Upper lobe of right lung (tissue), 1 donor: ENCODE results near the gene IGSF21. TPM values are rescaled to one million over a fixed set of nuclear protein-coding genes. Genes with fewer than 3 reads are reported as not detected.

Experiments
- ATAC-seq: fragments of 200-7000 bp; cut with Tn5 transposase; one replicate; pipeline ENCODE4 v1.9.1; 2020; ENCODE audit warnings: mild to moderate bottlenecking, moderate library complexity
- DNase-seq: peaks from one replicate; pipeline ENCODE4 v3.0.0-alpha.2; 2020
- H3K27ac ChIP-seq: fragments of 200-600 bp; one replicate; pipeline ENCODE4 v1.8.0; 2022
- H3K27me3 ChIP-seq: fragments of 200-600 bp; one replicate; pipeline ENCODE4 v1.8.0; 2022; ENCODE audit warnings: mild to moderate bottlenecking
- H3K36me3 ChIP-seq: fragments of 200-600 bp; one replicate; pipeline ENCODE4 v1.8.0; 2022
- H3K4me1 ChIP-seq: fragments of 200-600 bp; one replicate; pipeline ENCODE4 v1.8.0; 2022
- H3K4me3 ChIP-seq: fragments of 200-600 bp; one replicate; pipeline ENCODE4 v1.8.0; 2022; ENCODE audit warnings: mild to moderate bottlenecking
- H3K9me3 ChIP-seq: fragments of 200-600 bp; one replicate; pipeline ENCODE4 v1.8.0; 2022
- intact Hi-C: fragments of 100-400 bp; cut with DNase I; formaldehyde crosslinking; loops from one replicate; pipeline ENCODE4 v1.11.0; 2022
- total RNA-seq: library from RNA; stranded (reverse); fragmentation: NEBNext Ultra II Directional; extraction: Animal tissue kit (Norgen Biotek cat#: 25700); gene quantifications from one replicate; pipeline ENCODE4 v1.2.1, GENCODE V29; 2021
- TF ChIP-seq, protein P1 (sequence below): fragments of 200-600 bp; IDR thresholded peaks from one replicate; pipeline ENCODE4 v1.8.0; 2022; ENCODE audit warnings: antibody characterized with exemption
- donor health status: DM: no; HTN: yes; CAD: no; lungs with severe emphysema.

IGSF21 gene
- total RNA-seq, 1 donor from 2014 or later, result 3.2 TPM

DNA sequence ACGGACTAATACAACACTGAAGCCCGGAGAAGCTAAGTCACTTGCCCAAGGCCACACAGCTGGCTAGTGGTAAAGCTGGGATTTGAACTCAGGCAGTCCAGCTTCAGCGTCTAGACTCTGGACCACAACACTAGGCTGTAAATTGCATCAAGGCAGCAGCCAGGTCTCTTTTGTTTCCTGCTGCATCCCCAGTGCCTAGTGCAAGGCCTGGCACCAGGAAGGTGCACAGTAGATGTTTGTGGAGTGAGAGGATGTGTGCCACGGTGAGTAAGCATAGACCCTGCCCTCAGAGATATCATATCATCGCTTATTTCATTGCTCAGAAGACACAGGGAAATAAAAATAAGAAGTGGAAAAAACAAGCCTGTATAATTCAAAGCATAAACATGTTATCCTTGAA lies 40.9 kb downstream of the IGSF21 start:
- no peak overlapping the region for H3K4me3 ChIP-seq
- H3K27me3 ChIP-seq, result no peaks in the 10 kb centered on the region
- H3K27ac ChIP-seq, result no peak overlapping the region
- intact Hi-C loops, result no loop called here
- no peaks in the 10 kb centered on the region for H3K36me3 ChIP-seq
- no peaks in the 10 kb centered on the region for H3K4me1 ChIP-seq
- H3K9me3 ChIP-seq, result no peaks in the 10 kb centered on the region
- ATAC-seq (no peak), DNase-seq (no peak)
- TF ChIP-seq, protein P1, sequence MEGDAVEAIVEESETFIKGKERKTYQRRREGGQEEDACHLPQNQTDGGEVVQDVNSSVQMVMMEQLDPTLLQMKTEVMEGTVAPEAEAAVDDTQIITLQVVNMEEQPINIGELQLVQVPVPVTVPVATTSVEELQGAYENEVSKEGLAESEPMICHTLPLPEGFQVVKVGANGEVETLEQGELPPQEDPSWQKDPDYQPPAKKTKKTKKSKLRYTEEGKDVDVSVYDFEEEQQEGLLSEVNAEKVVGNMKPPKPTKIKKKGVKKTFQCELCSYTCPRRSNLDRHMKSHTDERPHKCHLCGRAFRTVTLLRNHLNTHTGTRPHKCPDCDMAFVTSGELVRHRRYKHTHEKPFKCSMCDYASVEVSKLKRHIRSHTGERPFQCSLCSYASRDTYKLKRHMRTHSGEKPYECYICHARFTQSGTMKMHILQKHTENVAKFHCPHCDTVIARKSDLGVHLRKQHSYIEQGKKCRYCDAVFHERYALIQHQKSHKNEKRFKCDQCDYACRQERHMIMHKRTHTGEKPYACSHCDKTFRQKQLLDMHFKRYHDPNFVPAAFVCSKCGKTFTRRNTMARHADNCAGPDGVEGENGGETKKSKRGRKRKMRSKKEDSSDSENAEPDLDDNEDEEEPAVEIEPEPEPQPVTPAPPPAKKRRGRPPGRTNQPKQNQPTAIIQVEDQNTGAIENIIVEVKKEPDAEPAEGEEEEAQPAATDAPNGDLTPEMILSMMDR, result no peak

DNA sequence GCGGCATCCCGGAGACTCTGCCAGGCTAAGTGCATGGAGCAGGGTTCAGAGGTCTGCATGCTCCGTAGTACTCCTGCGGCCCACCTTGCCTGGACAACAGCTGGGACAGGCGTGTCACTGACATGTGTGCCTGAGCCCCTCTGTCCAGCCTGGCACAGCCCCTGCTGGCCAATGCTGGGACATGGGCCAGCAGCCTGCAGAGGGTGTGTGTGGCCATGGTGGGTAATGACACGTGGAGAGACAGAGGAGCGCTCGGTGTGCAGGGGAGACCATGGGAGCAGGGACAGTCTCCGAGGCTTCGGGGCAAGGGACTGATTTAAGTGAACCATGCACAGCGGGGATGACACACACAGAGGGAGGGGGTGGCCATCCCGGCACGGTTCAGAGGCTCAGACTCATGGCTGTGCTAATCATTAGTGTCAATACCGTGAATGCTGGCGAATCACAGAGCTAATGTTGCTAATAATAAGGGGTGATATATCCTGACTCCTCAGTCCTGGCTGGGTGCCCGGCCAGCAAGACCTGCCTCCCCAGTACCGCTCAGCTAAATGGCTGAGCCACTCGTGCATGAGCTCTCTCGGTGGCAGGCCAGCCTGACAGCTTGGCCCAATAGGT lies 41.5 kb downstream of the IGSF21 start:
- ATAC-seq, result no peak

DNA sequence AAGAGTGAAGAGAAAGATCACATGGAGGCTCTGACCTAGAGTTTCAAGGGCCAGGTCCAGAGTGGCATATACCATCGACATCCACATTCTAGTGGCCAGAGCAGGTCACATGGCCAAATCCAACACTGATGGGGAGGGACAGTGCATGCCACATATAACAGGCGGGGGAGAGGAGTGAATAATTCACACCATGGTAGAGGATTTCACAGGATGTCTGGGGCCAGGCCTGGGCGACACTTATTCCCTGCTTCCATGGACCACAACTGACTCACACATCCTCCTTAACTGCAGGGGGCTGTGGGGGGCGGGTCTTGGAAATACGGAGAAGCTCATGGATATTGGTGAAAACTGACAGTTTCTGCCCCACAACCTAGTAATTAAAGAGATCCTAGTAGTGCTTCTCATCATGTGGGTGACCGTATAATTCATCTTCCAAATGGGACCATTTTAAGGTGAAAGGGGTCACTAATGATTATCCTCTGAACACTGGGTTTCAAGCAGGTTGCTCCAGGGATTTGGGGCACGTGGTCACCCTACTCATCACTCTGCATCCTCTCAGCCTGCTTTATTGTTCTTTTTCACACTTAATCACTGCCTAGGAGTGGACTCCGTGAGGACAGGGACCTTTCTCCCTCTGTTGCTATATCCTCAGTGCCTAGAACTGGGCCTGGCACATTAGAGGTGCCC lies 44.0 kb downstream of the IGSF21 start:
- no peaks in the 10 kb centered on the region for H3K4me1 ChIP-seq
- no peaks in the 10 kb centered on the region for H3K9me3 ChIP-seq
- H3K4me3 ChIP-seq, result no peak overlapping the region
- no peak for ATAC-seq
- DNase-seq, result no peak
- no peaks in the 10 kb centered on the region for H3K36me3 ChIP-seq
- intact Hi-C loops, result no loop called here
- H3K27ac ChIP-seq, result no peak overlapping the region
- H3K27me3 ChIP-seq, result no peaks in the 10 kb centered on the region
- TF ChIP-seq, protein P1, result no peak

More for the DNA sequence above, 41.5 kb downstream of the IGSF21 start:
- H3K27ac ChIP-seq, result no peak overlapping the region
- no peak overlapping the region for H3K4me3 ChIP-seq
- intact Hi-C loops, result no loop called here
- no peaks in the 10 kb centered on the region for H3K4me1 ChIP-seq
- no peaks in the 10 kb centered on the region for H3K36me3 ChIP-seq
- DNase-seq, result no peak
- H3K9me3 ChIP-seq, result no peaks in the 10 kb centered on the region
- TF ChIP-seq, protein P1, result no peak
- no peaks in the 10 kb centered on the region for H3K27me3 ChIP-seq

DNA sequence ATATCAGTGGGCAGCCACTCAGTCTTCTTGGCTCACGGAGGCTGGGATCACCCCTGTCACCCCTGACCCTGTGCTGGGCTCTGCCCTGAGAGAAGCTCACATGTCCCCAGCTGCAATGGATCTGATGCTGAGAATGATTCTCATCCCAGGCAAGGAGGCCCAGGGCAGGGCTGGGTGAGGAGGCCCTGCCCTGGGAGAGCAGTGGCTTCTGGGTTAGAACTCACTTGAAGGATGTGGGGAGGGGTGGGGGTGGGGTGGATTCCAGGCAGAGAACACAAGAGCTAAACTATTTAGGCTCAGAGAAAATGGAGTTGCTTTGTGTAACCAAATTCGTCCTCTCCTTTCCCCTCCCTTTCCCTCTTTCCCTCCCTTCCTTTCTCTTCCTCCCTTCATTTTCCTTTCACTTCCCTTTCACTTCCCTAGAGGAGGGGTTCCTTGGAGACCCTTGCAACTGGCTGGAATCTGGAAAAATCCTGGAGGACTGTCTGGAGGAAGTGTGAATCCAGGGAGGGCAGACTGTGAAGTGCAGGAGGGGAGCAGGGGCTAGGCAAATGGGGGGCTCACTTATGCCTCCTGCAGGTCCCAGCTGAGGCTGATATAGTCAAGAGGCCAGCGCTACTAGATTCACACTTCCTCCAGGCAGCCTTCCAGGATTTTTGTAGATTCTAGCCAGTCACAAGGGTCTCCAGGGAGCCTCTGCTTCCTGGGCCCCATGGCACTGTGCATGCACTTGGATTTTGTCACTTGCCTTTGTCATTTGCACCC lies 47.0 kb downstream of the IGSF21 start:
- Histone ChIP-seq H3K27me3 (peaks cover 13% of the 10 kb centered on the region), H3K36me3 (no peaks in the 10 kb centered on the region), H3K4me1 (no peaks in the 10 kb centered on the region), H3K9me3 (no peaks in the 10 kb centered on the region), H3K27ac (no peak overlapping the region), H3K4me3 (no peak overlapping the region)
- ATAC-seq (no peak), DNase-seq (no peak)
- TF ChIP-seq, protein P1, result no peak
- intact Hi-C loops, result no loop called here

DNA sequence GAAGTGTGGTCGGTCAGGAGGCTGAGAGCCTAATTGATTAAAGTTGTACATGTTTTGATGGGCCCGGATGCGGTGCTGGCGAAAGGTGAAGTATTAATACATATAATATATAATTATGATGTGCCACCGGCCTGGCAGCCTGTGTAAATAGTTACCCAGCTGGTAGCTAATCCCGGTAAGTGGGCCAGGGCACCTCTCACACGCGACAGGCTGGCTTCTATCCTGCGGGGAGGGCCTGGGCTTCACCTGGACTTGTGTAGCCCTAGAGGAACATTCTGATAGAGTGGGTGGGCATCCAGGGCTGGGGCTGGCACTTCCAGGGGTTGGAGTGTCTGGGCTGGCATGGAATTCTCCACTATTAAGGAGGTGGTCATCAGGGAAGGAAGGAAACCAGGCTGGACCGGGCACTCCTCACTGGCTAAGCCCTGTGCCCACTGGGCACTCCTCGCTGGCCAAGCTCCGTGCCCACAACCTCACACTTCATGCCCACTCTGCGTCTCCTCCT lies 48.3 kb downstream of the IGSF21 start:
- Histone ChIP-seq H3K27me3 (peaks cover 13% of the 10 kb centered on the region), H3K36me3 (no peaks in the 10 kb centered on the region), H3K27ac (no peak overlapping the region), H3K4me1 (no peaks in the 10 kb centered on the region), H3K4me3 (no peak overlapping the region), H3K9me3 (no peaks in the 10 kb centered on the region)
- DNase-seq, result no peak
- TF ChIP-seq, protein P1, result no peak
- intact Hi-C loops, result no loop called here
- ATAC-seq, result no peak
